AG04450 (cell line): ENCODE results near the gene ARID4B. TPM values are rescaled to one million over a fixed set of nuclear protein-coding genes. Genes with fewer than 3 reads are reported as not detected.

Experiments
- CTCF ChIA-PET: fragments of 300-600, 350-600 bp; formaldehyde crosslinking; extraction: SDS; loops from one replicate; lab custom pipeline; 2022; ENCODE audit warnings: antibody characterized with exemption, inconsistent platforms; lab: Charles Lee
- POLR2A ChIA-PET: fragments of 350-600 bp; formaldehyde crosslinking; extraction: SDS; loops from one replicate; lab custom pipeline; 2021; ENCODE audit warnings: antibody characterized with exemption, inconsistent platforms; lab: Yijun Ruan, JAX
- DNase-seq: peaks from one replicate; pipeline ENCODE4 v3.0.0-alpha.2; 2011; ENCODE audit warnings: low read depth, low spot score
- H3K27ac ChIP-seq: one replicate; pipeline ENCODE4 v1.5.1; 2012; ENCODE audit warnings: low read depth, low read length, control low read depth
- H3K27me3 ChIP-seq: one replicate; pipeline ENCODE4 v1.6.0; 2012; ENCODE audit warnings: low read length; ENCODE audit not compliant: control insufficient read depth, insufficient read depth
- H3K4me3 ChIP-seq: 2 replicates; pipeline ENCODE4 v1.5.1; 2011; ENCODE audit warnings: mild to moderate bottlenecking, low read depth, low read length, control low read depth
- H3K9me3 ChIP-seq: 2 replicates; pipeline ENCODE4 v1.5.1; 2012; ENCODE audit warnings: low read length; ENCODE audit not compliant: control insufficient read depth, insufficient read depth
- CTCF ChIP-seq: IDR thresholded peaks from 2 replicates; pipeline ENCODE4 v1.5.1; 2011; ENCODE audit warnings: low read depth, low read length, control low read depth, inconsistent platforms
- polyA plus RNA-seq: library from polyadenylated mRNA; depleted of rRNA; stranded (reverse); fragments of >200 nt; gene quantifications from 2 replicates; pipeline ENCODE4 v1.2.3, GENCODE V29; 2011

ARID4B gene
- polyA plus RNA-seq, 1 experiment = 15.6 TPM

- no peak for DNase-seq
- H3K4me3 ChIP-seq = no peak overlapping the region
- no peaks in the 10 kb centered on the region; the same call in 1 of the 2 replicates for H3K9me3 ChIP-seq
- no peaks in the 10 kb centered on the region for H3K27me3 ChIP-seq
- POLR2A ChIA-PET = no interaction called here
- CTCF ChIA-PET = interaction anchor here (0.8 to 1.1 kb wide), 2 partner anchors 285 to 645 kb away, joined by 3 read pairs; no protein-coding TSS in a partner anchor
- H3K27ac ChIP-seq = no peak overlapping the region
- no peak for TF ChIP-seq CTCF
Measured at GRCh38 chr1:235131961-235132360, 196.0 kb downstream of the ARID4B start.

GRCh38 chr1:235130766-235131270, 197.2 kb downstream of the ARID4B start:
- ChIA-PET POLR2A (no interaction called here), CTCF (no interaction called here)
- Histone ChIP-seq H3K4me3 (no peak overlapping the region), H3K27me3 (no peaks in the 10 kb centered on the region), H3K27ac (no peak overlapping the region), H3K9me3 (no peaks in the 10 kb centered on the region; the same call in 1 of the 2 replicates)
- DNase-seq = no peak
- no peak for TF ChIP-seq CTCF

- POLR2A ChIA-PET = interaction anchor here (1.0 kb wide), 1 partner anchor 31 kb away, joined by 6 read pairs; the partner anchor contains the start of gene RBM34
- Histone ChIP-seq H3K9me3 (no peaks in the 10 kb centered on the region; the same call in 1 of the 2 replicates), H3K27me3 (no peaks in the 10 kb centered on the region), H3K4me3 (no peak overlapping the region), H3K27ac (no peak overlapping the region)
- TF ChIP-seq CTCF = no peak
- no peak for DNase-seq
- CTCF ChIA-PET = interaction anchor here (0.9 kb wide), 1 partner anchor 25 kb away, joined by 3 read pairs; no protein-coding TSS in a partner anchor
Measured at GRCh38 chr1:235129774-235130570, 198.0 kb downstream of the ARID4B start.

GRCh38 chr1:235128456-235129328, 199.3 kb downstream of the ARID4B start, which contains the start of gene TOMM20:
TSS of gene TOMM20 (minus strand) at chr1:235128837. CDS start at chr1:235128715, 122 bp downstream.
- peak within 1 kb of the TSS; percentile 89 for H3K27ac ChIP-seq
- ChIA-PET POLR2A (interaction anchor here (1.0 to 1.1 kb wide), 2 partner anchors 27 to 32 kb away, joined by 3 to 6 read pairs; partner anchors contain the start of gene RBM34), CTCF (interaction anchor here (0.6 to 0.9 kb wide), 2 partner anchors 24 to 125 kb away, joined by 3 read pairs; no protein-coding TSS in a partner anchor)
- no peaks in the 10 kb centered on the region for H3K27me3 ChIP-seq
- H3K4me3 ChIP-seq = peak within 1 kb of the TSS; percentile 96
- peak; percentile 97 for DNase-seq
- TF ChIP-seq CTCF = no peak
- no peaks in the 10 kb centered on the region; the same call in 1 of the 2 replicates for H3K9me3 ChIP-seq
